Ovary (tissue), 9 donors: Measurements from ENCODE around the gene CDK5RAP3. TPM values are rescaled to one million over a fixed set of nuclear protein-coding genes. Genes with fewer than 3 reads are reported as not detected.
A peak's percentile ranks its signal among the peaks of the same experiment; 100 is the strongest.

ENCODE experiments used
- DNase-seq, 5 donors: peaks; one replicate each; pipeline ENCODE4 v3.0.0-alpha.2; 2019 to 2020
- H3K27ac ChIP-seq, 2 donors: fragments of 200-600 bp; one replicate each; pipeline versions ENCODE4 v1.5.1 to v1.8.0; 2019 to 2022
- H3K27me3 ChIP-seq: fragments of 200-600 bp; one replicate; pipeline ENCODE4 v1.8.0; 2022
- H3K36me3 ChIP-seq: fragments of 200-600 bp; sonication (generic); one replicate; pipeline ENCODE4 v1.5.1; 2019
- H3K4me1 ChIP-seq: one replicate; pipeline ENCODE4 v1.8.1; 2013; ENCODE audit warnings: mild to moderate bottlenecking, moderate library complexity; ENCODE audit not compliant: insufficient read depth
- H3K4me3 ChIP-seq: fragments of 200-600 bp; sonication (generic); one replicate; pipeline ENCODE4 v1.5.1; 2017
- H3K9me3 ChIP-seq, 2 donors: fragments of 200-600 bp in 1 of 2; sonication (generic) in 1 of 2; one replicate each; pipeline versions ENCODE4 v1.5.1 to v1.8.1; 2013 to 2019; ENCODE audit warnings: mild to moderate bottlenecking in 1 of 2, moderate library complexity in 1 of 2
- EP300 ChIP-seq: sonication (generic); formaldehyde crosslinking; IDR thresholded peaks from one replicate; pipeline ENCODE4 v1.6.1; 2017; ENCODE audit warnings: antibody characterized with exemption
- POLR2A ChIP-seq: fragments of 450-650 bp; IDR thresholded peaks from one replicate; pipeline ENCODE4 v1.6.1; 2017; ENCODE audit warnings: antibody characterized with exemption, mild to moderate bottlenecking, moderate library complexity
- WGBS, 3 donors: extraction: QIAGEN DNeasy Blood & Tissue Kit in 1 of 3; methylation state at CpG; one replicate each; pipeline versions ENCODE4 v1.1.5 to v1.1.7; 2013 to 2017; 5-methylcytosine and 5-hydroxymethylcytosine counted together
- intact Hi-C, 4 donors: fragments of 100-400 bp; cut with DNase I; formaldehyde crosslinking; loops; one replicate each; pipeline versions ENCODE4 v1.11.0 to v1.15.1; 2022 to 2023
- polyA plus RNA-seq, 2 donors: library from polyadenylated mRNA; stranded (reverse); fragments of 200-250 nt in 1 of 2; fragments of 350-450 nt in 1 of 2; fragmentation: Illumina TruSeq in 1 of 2; extraction: RNeasy Lipid Tissue Mini Kit (QIAGEN cat#74804) in 1 of 2; gene quantifications; one replicate each; pipeline ENCODE4 v1.2.3, GENCODE V29; 2013 to 2014
- total RNA-seq, 7 donors: library from RNA; depleted of rRNA in 2 of 7; stranded (reverse); fragments of >200 nt in 2 of 7; fragmentation: NEBNext Ultra II Directional in 3 of 7; extraction: Animal tissue kit (Norgen Biotek cat#: 25700) in 3 of 7; gene quantifications; one replicate each; pipeline versions ENCODE4 v1.1.0 to v1.2.4, GENCODE V29; 2016 to 2023
- TF ChIP-seq, protein P1 (sequence below), 3 donors: fragments of 450-650 bp in 2 of 3; fragments of 200-600 bp in 1 of 3; IDR thresholded peaks; one replicate each; pipeline versions ENCODE4 v1.5.1 to v1.8.0; 2016 to 2022; ENCODE audit warnings: antibody characterized with exemption in 3 of 3, mild to moderate bottlenecking in 1 of 3
- donor health status: DM: no; HTN: no; CAD: no; lungs with moderate emphysema.
- donor health status: DM: no; HTN: no; CAD: no.
- donor health status: Bipolar disorder and iron deficiency.
- donor health status: DM: yes; HTN: yes; CAD: no.
- donor health status: DM: no; HTN: no; CAD: no.
- donor health status: DM: yes; HTN: yes; CAD: no.

The CDK5RAP3 gene
- total and polyA plus RNA-seq, 9 donors = 125 to 197 (median 144) TPM

- intact Hi-C loops = loop anchor here in 3 of 4 donors (5.0 to 10.0 kb wide), 2 partner anchors 52 to 71 kb away; partner anchors contain the start of gene SP2 (in 1 of the 3)
- H3K9me3 ChIP-seq = no peaks in the 10 kb centered on the region
- WGBS, 3 donors = 88 to 93% (median 88%) methylated on average over 6 of the region's 6 CpGs
- H3K27ac ChIP-seq = no peak overlapping the region
- TF ChIP-seq, protein P1, sequence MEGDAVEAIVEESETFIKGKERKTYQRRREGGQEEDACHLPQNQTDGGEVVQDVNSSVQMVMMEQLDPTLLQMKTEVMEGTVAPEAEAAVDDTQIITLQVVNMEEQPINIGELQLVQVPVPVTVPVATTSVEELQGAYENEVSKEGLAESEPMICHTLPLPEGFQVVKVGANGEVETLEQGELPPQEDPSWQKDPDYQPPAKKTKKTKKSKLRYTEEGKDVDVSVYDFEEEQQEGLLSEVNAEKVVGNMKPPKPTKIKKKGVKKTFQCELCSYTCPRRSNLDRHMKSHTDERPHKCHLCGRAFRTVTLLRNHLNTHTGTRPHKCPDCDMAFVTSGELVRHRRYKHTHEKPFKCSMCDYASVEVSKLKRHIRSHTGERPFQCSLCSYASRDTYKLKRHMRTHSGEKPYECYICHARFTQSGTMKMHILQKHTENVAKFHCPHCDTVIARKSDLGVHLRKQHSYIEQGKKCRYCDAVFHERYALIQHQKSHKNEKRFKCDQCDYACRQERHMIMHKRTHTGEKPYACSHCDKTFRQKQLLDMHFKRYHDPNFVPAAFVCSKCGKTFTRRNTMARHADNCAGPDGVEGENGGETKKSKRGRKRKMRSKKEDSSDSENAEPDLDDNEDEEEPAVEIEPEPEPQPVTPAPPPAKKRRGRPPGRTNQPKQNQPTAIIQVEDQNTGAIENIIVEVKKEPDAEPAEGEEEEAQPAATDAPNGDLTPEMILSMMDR (IDR thresholded peaks at IDR 0.05) = no peak
- TF ChIP-seq EP300 (no peak), POLR2A (no peak)
- no peaks in the 10 kb centered on the region for H3K27me3 ChIP-seq
- no peak for DNase-seq
- no peaks in the 10 kb centered on the region for H3K36me3 ChIP-seq
- no peak overlapping the region for H3K4me3 ChIP-seq
- H3K4me1 ChIP-seq = peaks cover 9% of the 10 kb centered on the region
Observed at GRCh38 chr17:47946516-47946915, 24.4 kb upstream of the CDK5RAP3 start.

GRCh38 chr17:47946929-47947397 is 23.9 kb upstream of the CDK5RAP3 start:
- Histone ChIP-seq H3K36me3 (no peaks in the 10 kb centered on the region), H3K4me1 (peaks cover 9% of the 10 kb centered on the region), H3K27ac (no peak overlapping the region), H3K27me3 (no peaks in the 10 kb centered on the region), H3K9me3 (no peaks in the 10 kb centered on the region), H3K4me3 (no peak overlapping the region)
- no peak for TF ChIP-seq POLR2A
- TF ChIP-seq EP300 = no peak
- TF ChIP-seq, protein P1 (IDR thresholded peaks at IDR 0.05) = peak; percentile 32 to 41 (median 37)
- intact Hi-C loops = loop anchor here in 3 of 4 donors (5.0 to 10.0 kb wide), 2 partner anchors 52 to 70 kb away; partner anchors contain the start of gene SP2 (in 1 of the 3)
- peak in 1 of 5 donors; percentile 62 for DNase-seq
- WGBS, 3 donors = 22 to 32% (median 26%) methylated on average over 2 of the region's 2 CpGs

DNA sequence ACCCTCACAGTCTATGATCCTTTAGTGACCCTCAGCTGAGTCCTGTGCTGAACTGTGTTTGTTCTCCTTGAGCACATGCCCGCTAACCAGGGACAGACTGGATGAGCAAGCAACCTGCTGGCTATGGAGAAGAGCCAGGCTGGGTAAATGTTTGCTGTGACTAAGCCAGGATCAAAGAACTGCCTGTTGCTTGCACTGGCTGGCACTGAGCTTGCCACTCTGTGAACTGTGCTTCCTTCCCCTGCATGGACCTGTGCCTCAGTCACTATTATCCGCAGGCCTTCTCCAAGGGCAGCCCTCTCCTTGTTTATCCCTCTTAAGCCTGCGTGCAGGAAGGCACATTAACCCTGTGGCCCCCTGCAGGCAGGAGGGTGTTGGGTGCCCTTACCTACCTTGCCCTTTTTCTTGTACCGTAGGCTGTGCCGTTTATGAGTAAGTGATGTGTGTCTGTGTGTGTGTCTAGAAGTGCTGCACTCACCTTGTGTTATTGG is 22.2 kb upstream of the CDK5RAP3 start:
- no peaks in the 10 kb centered on the region for H3K36me3 ChIP-seq
- TF ChIP-seq POLR2A (no peak), EP300 (no peak)
- TF ChIP-seq, protein P1 (IDR thresholded peaks at IDR 0.05) = no peak
- intact Hi-C loops = loop anchor here (2.0 to 10.0 kb wide), 3 partner anchors 54 to 69 kb away; partner anchors contain the start of gene SP2 (in 1 of the 4)
- no peak overlapping the region for H3K4me3 ChIP-seq
- no peak for DNase-seq
- H3K9me3 ChIP-seq = no peaks in the 10 kb centered on the region
- H3K4me1 ChIP-seq = peaks cover 7% of the 10 kb centered on the region
- H3K27ac ChIP-seq = peak overlapping the region in 1 of 2 donors; percentile 55
- 26 to 39% (median 28%) methylated on average over 5 of the region's 5 CpGs for WGBS, 3 donors
- H3K27me3 ChIP-seq = no peaks in the 10 kb centered on the region

DNA sequence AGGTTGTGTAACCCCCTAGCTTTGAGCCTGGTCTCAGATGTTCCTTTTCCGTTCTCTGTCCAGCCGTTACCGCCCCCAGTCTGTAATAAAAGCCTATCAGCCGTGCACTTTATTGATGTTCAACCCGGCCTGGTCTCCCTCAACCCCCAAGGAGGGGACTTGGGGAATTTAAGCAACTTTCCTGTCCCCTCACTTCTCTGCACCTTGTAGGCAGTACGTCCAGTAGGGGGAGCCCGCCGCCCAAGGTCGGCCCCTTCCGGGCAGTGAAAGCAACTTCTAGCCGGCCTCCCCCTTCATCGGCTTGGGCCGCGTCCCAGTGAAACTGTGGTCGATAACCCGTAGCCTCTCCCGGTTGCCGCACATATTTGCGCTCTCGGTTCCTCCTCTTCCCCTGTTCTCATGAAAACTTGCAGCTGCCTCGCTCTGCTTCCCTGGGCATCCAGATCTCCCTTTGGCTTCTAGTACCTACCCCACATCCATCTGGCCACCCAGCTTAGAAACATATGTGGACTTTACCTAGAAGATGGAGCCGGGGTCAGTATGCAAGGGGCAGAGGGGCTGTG is 21.6 kb upstream of the CDK5RAP3 start:
- Histone ChIP-seq H3K4me3 (peak overlapping the region; percentile 19), H3K9me3 (no peaks in the 10 kb centered on the region), H3K27me3 (no peaks in the 10 kb centered on the region), H3K27ac (peak overlapping the region in 1 of 2 donors; percentile 55), H3K4me1 (peaks cover 7% of the 10 kb centered on the region), H3K36me3 (no peaks in the 10 kb centered on the region)
- intact Hi-C loops = loop anchor here (2.0 to 10.0 kb wide), 3 partner anchors 54 to 68 kb away; partner anchors contain the start of gene SP2 (in 1 of the 4)
- TF ChIP-seq POLR2A (peak; percentile 22), EP300 (no peak)
- TF ChIP-seq, protein P1 (IDR thresholded peaks at IDR 0.05) = peak; percentile 90 to 95 (median 95)
- peak; percentile 94 to 98 (median 95) for DNase-seq
- WGBS, 3 donors = 1 to 3% (median 1%) methylated on average over 21 to 22 of the region's 22 CpGs
